GM23338 (cell line): ENCODE data around the gene CCN2. TPM values are rescaled to one million over a fixed set of nuclear protein-coding genes. Genes with fewer than 3 reads are reported as not detected.

Experiments used
- ATAC-seq: fragments of 200-7000 bp; cut with Tn5 transposase; 3 replicates; pipeline ENCODE4 v1.9.1; 2020
- DNase-seq: peaks from one replicate; pipeline ENCODE4 v3.0.0-alpha.2; 2015; ENCODE audit warnings: low spot score
- H2AFZ ChIP-seq: fragments of 200-600 bp; sonication (generic); 2 replicates; pipeline ENCODE4 v1.8.0; 2016; ENCODE audit warnings: antibody characterized with exemption, mild to moderate bottlenecking, moderate library complexity
- H3F3A ChIP-seq: fragments of 200-600 bp; sonication (generic); replicated peaks from 2 replicates; pipeline ENCODE4 v1.8.0; 2017; ENCODE audit warnings: antibody characterized with exemption, mixed run types, low read depth
- H3K27ac ChIP-seq: fragments of 200-600 bp; sonication (generic); 2 replicates; pipeline ENCODE4 v1.6.1; 2016; ENCODE audit warnings: low read depth
- H3K27me3 ChIP-seq: fragments of 200-600 bp; sonication (generic); 2 replicates; pipeline ENCODE4 v1.8.0; 2016; ENCODE audit warnings: mild to moderate bottlenecking, mixed run types, moderate library complexity; ENCODE audit not compliant: insufficient read depth
- H3K36me3 ChIP-seq: fragments of 200-600 bp; sonication (generic); 2 replicates; pipeline ENCODE4 v1.8.0; 2016; ENCODE audit warnings: mild to moderate bottlenecking; ENCODE audit not compliant: insufficient read depth
- H3K4me1 ChIP-seq: fragments of 200-600 bp; sonication (generic); 2 replicates; pipeline ENCODE4 v1.8.0; 2016; ENCODE audit warnings: mild to moderate bottlenecking, moderate library complexity; ENCODE audit not compliant: insufficient read depth
- H3K4me2 ChIP-seq: fragments of 200-600 bp; sonication (generic); 2 replicates; pipeline ENCODE4 v1.7.1; 2017; ENCODE audit warnings: mixed run types
- H3K4me3 ChIP-seq: fragments of 200-600 bp; sonication (generic); 2 replicates; pipeline ENCODE4 v1.6.1; 2016; ENCODE audit warnings: mixed run types
- H3K79me2 ChIP-seq: fragments of 200-600 bp; sonication (generic); replicated peaks from 2 replicates; pipeline ENCODE4 v1.8.0; 2017; ENCODE audit warnings: mild to moderate bottlenecking; ENCODE audit not compliant: insufficient read depth
- H3K9me2 ChIP-seq: fragments of 200-600 bp; sonication (generic); 2 replicates; pipeline ENCODE4 v1.8.0; 2017; ENCODE audit not compliant: insufficient read depth
- H4K20me1 ChIP-seq: fragments of 200-600 bp; sonication (generic); replicated peaks from 2 replicates; pipeline ENCODE4 v1.8.0; 2017; ENCODE audit warnings: mild to moderate bottlenecking; ENCODE audit not compliant: insufficient read depth
- H3K27ac Mint-ChIP-seq: 2 replicates; pipeline ENCODE4 v1.8.0; 2020; ENCODE audit warnings: inconsistent platforms, mild to moderate bottlenecking, moderate library complexity, mixed read lengths
- H3K27me3 Mint-ChIP-seq: 3 replicates; pipeline ENCODE4 v1.8.0; 2022; ENCODE audit warnings: low read depth, mild to moderate bottlenecking, moderate library complexity, mixed read lengths, inconsistent platforms; ENCODE audit not compliant: insufficient read depth, poor library complexity
- H3K36me3 Mint-ChIP-seq: 3 replicates; pipeline ENCODE4 v1.8.0; 2021; ENCODE audit warnings: low read depth, mild to moderate bottlenecking, inconsistent platforms, moderate library complexity, mixed read lengths
- H3K4me1 Mint-ChIP-seq: 3 replicates; pipeline ENCODE4 v1.8.0; 2020; ENCODE audit warnings: mild to moderate bottlenecking, inconsistent platforms, mixed read lengths
- H3K4me3 Mint-ChIP-seq: 3 replicates; pipeline ENCODE4 v1.8.0; 2021; ENCODE audit warnings: moderate library complexity, mild to moderate bottlenecking, inconsistent platforms, mixed read lengths
- H3K9me3 Mint-ChIP-seq: 3 replicates; pipeline ENCODE4 v1.8.0; 2020; ENCODE audit warnings: moderate library complexity, mild to moderate bottlenecking, inconsistent platforms, mixed read lengths
- CREB1 ChIP-seq: fragments of 250-450 bp; sonication (Bioruptor Pico); IDR thresholded peaks from 2 replicates; pipeline ENCODE4 v1.5.0; 2020; ENCODE audit warnings: low read depth, mild to moderate bottlenecking, moderate library complexity
- ETS1 ChIP-seq: IDR thresholded peaks from 2 replicates; pipeline ENCODE4 v1.6.1; 2016; ENCODE audit warnings: antibody characterized with exemption
- POLR2AphosphoS5 ChIP-seq: IDR thresholded peaks from 2 replicates; pipeline ENCODE4 v1.6.1; 2016; ENCODE audit warnings: antibody characterized with exemption, low read depth
- ZNF462 ChIP-seq: fragments of 250-450 bp; sonication (Bioruptor Pico); IDR thresholded peaks from 2 replicates; pipeline ENCODE4 v1.5.0; 2020; ENCODE audit warnings: mild to moderate bottlenecking, moderate library complexity
- polyA plus RNA-seq: library from polyadenylated mRNA; unstranded; fragments of >200 nt; fragmentation: Nextera tagmentation; extraction: Ambion mirVana; gene quantifications from 2 replicates; pipeline ENCODE4 v1.2.1, GENCODE V29; 2016
- total RNA-seq: library from RNA; depleted of rRNA; stranded (reverse); fragments of >200 nt; shearing (Covaris generic); gene quantifications from 2 replicates; pipeline ENCODE4 v1.2.3, GENCODE V29; 2014

Gene CCN2
- total and polyA plus RNA-seq, 2 experiments from 2014 or later: 128 to 159 TPM

GRCh38 chr6:131980791-131981623 lies 29.8 kb upstream of the CCN2 start:
- Histone ChIP-seq H3K36me3 (no peaks in the 10 kb centered on the region), H3K4me2 (no peak overlapping the region), H3F3A (no peaks in the 10 kb centered on the region), H3K27ac (no peak overlapping the region), H3K4me3 (no peak overlapping the region), H3K9me2 (no peaks in the 10 kb centered on the region), H2AFZ (no peak overlapping the region), H3K4me1 (no peaks in the 10 kb centered on the region), H4K20me1 (no peaks in the 10 kb centered on the region), H3K79me2 (no peaks in the 10 kb centered on the region), H3K27me3 (no peaks in the 10 kb centered on the region)
- H3K27me3 Mint-ChIP-seq: peaks cover 2% of the 10 kb centered on the region
- no peaks in the 10 kb centered on the region for H3K36me3 Mint-ChIP-seq
- no peaks in the 10 kb centered on the region for H3K9me3 Mint-ChIP-seq
- no peak overlapping the region for H3K4me3 Mint-ChIP-seq
- no peak overlapping the region for H3K27ac Mint-ChIP-seq
- DNase-seq: no peak
- no peaks in the 10 kb centered on the region for H3K4me1 Mint-ChIP-seq
- no peak for ATAC-seq
- TF ChIP-seq ETS1 (no peak), ZNF462 (CRISPR knock-in tag) (no peak), CREB1 (CRISPR knock-in tag) (no peak), POLR2AphosphoS5 (no peak)
